NT2/D1 (cell line): ENCODE results near the gene PLXNA3.

ENCODE experiments used
- DNase-seq: peaks from one replicate; pipeline ENCODE4 v3.0.0-alpha.2; 2011; ENCODE audit warnings: low read depth, low spot score
- H3K27me3 ChIP-seq: 2 replicates; pipeline ENCODE4 v1.6.0; 2011; ENCODE audit warnings: mild to moderate bottlenecking; ENCODE audit not compliant: insufficient read length, insufficient read depth
- H3K36me3 ChIP-seq: 2 replicates; pipeline ENCODE4 v1.6.1; 2011; ENCODE audit warnings: mild to moderate bottlenecking, low read length, mixed read lengths; ENCODE audit not compliant: insufficient read depth, insufficient read length
- H3K4me1 ChIP-seq: 2 replicates; pipeline ENCODE4 v1.5.1; 2011; ENCODE audit not compliant: insufficient read depth, insufficient read length
- H3K4me3 ChIP-seq: 2 replicates; pipeline ENCODE4 v1.5.1; 2011; ENCODE audit warnings: low read depth; ENCODE audit not compliant: insufficient read length
- H3K9ac ChIP-seq: 2 replicates; pipeline ENCODE4 v1.6.0; 2011; ENCODE audit warnings: low read depth; ENCODE audit not compliant: insufficient read length
- H3K9me3 ChIP-seq: 2 replicates; pipeline ENCODE4 v1.5.1; 2011; ENCODE audit warnings: mild to moderate bottlenecking, low read length; ENCODE audit not compliant: insufficient read depth
- SUZ12 ChIP-seq: IDR thresholded peaks from 2 replicates; pipeline ENCODE4 v1.6.1; 2011; ENCODE audit not compliant: insufficient read length, insufficient read depth; ENCODE audit errors: extremely low read depth
- YY1 ChIP-seq: IDR thresholded peaks from 2 replicates; pipeline ENCODE4 v1.6.1; 2011; ENCODE audit not compliant: insufficient read length, insufficient read depth
- ZNF274 ChIP-seq: IDR thresholded peaks from 2 replicates; pipeline ENCODE4 v1.6.1; 2011; ENCODE audit warnings: mild to moderate bottlenecking, low read depth, low read length

Gene PLXNA3

GRCh38 chrX:154515966-154516655 lies 58.0 kb downstream of the PLXNA3 start, which contains the start of gene FAM3A:
TSS of gene FAM3A (minus strand) at chrX:154516232. CDS start at chrX:154515772, 460 bp downstream.
- H3K27me3 ChIP-seq, result no peaks in the 10 kb centered on the region
- DNase-seq, result peak; percentile 54
- no peaks in the 10 kb centered on the region for H3K36me3 ChIP-seq
- H3K4me3 ChIP-seq, result peak within 1 kb of the TSS; percentile 62
- H3K9ac ChIP-seq, result peak within 1 kb of the TSS; percentile 80
- H3K4me1 ChIP-seq, result no peaks in the 10 kb centered on the region
- H3K9me3 ChIP-seq, result no peaks in the 10 kb centered on the region
- TF ChIP-seq ZNF274 (no peak), YY1 (no peak), SUZ12 (no peak)

GRCh38 chrX:154516656-154517100 lies 58.6 kb downstream of the PLXNA3 start:
- no peaks in the 10 kb centered on the region for H3K4me1 ChIP-seq
- H3K9me3 ChIP-seq, result no peaks in the 10 kb centered on the region
- no peaks in the 10 kb centered on the region for H3K36me3 ChIP-seq
- TF ChIP-seq SUZ12 (no peak), ZNF274 (no peak), YY1 (no peak)
- H3K27me3 ChIP-seq, result no peaks in the 10 kb centered on the region
- DNase-seq, result no peak
- H3K9ac ChIP-seq, result peak overlapping the region; percentile 59
- H3K4me3 ChIP-seq, result peak overlapping the region; percentile 16

GRCh38 chrX:154517101-154517781 lies 59.2 kb downstream of the PLXNA3 start:
- peak overlapping the region; percentile 32 for H3K9ac ChIP-seq

DNA sequence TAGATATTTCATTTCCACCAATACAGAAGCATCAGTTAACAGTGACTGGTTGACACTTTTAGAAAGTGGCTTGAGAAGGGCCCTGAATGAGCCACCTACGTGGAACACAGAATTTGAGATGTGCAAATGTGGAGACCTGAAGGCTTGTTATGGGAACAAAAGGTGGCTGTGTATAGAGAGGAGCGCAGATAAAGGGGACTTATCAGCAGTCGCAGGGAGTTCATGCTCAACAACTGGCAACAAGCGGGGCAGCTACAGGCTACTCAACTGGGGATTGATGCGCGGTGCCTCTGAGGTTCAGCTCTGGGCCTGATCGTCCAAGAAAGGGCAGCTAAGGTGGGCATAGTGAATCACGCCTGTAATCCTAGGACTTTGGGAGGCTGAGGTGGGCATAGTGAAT lies 61.3 kb downstream of the PLXNA3 start:
- H3K36me3 ChIP-seq, result no peaks in the 10 kb centered on the region
- H3K9ac ChIP-seq, result no peak overlapping the region
- H3K4me1 ChIP-seq, result no peaks in the 10 kb centered on the region
- DNase-seq, result no peak
- TF ChIP-seq ZNF274 (no peak), YY1 (no peak), SUZ12 (no peak)
- no peaks in the 10 kb centered on the region for H3K9me3 ChIP-seq
- H3K4me3 ChIP-seq, result no peak overlapping the region
- no peaks in the 10 kb centered on the region for H3K27me3 ChIP-seq

More at GRCh38 chrX:154517101-154517781, 59.2 kb downstream of the PLXNA3 start:
- Histone ChIP-seq H3K4me3 (peak overlapping the region; percentile 15), H3K9me3 (no peaks in the 10 kb centered on the region), H3K27me3 (no peaks in the 10 kb centered on the region), H3K4me1 (no peaks in the 10 kb centered on the region), H3K36me3 (no peaks in the 10 kb centered on the region)
- TF ChIP-seq SUZ12 (no peak), ZNF274 (no peak), YY1 (no peak)
- DNase-seq, result no peak

GRCh38 chrX:154525606-154526490 lies 67.8 kb downstream of the PLXNA3 start:
- no peak for DNase-seq
- Histone ChIP-seq H3K9ac (no peak overlapping the region), H3K9me3 (no peaks in the 10 kb centered on the region), H3K4me3 (no peak overlapping the region), H3K4me1 (no peaks in the 10 kb centered on the region), H3K36me3 (peaks cover 4% of the 10 kb centered on the region), H3K27me3 (no peaks in the 10 kb centered on the region)
- TF ChIP-seq ZNF274, result no peak
- TF ChIP-seq SUZ12, result no peak
- TF ChIP-seq YY1, result no peak

- no peaks in the 10 kb centered on the region for H3K9me3 ChIP-seq
- TF ChIP-seq YY1 (no peak), SUZ12 (no peak), ZNF274 (no peak)
- no peaks in the 10 kb centered on the region for H3K27me3 ChIP-seq
- peaks cover 8% of the 10 kb centered on the region for H3K36me3 ChIP-seq
- DNase-seq, result no peak
- H3K4me1 ChIP-seq, result peaks cover 5% of the 10 kb centered on the region
- no peak overlapping the region for H3K9ac ChIP-seq
- no peak overlapping the region for H3K4me3 ChIP-seq
These were observed 69.0 kb downstream of the PLXNA3 start for GRCh38 chrX:154526901-154527675.
